Activated CD4-positive, alpha-beta T cell treated with anti-CD3 and anti-CD28 coated beads, Interleukin-2, amount 50 U/mL, for 1 hour (primary cell): Measurements from ENCODE around the gene FSTL4.
"Not testable (repeated sequence)": the region's sequence is repeated elsewhere in the genome, so short reads cannot be mapped to it uniquely, and the experiment has no call there.

Experiments
- DNase-seq: peaks from one replicate; pipeline ENCODE4 v3.0.0-alpha.2; 2020

FSTL4 gene

DNA sequence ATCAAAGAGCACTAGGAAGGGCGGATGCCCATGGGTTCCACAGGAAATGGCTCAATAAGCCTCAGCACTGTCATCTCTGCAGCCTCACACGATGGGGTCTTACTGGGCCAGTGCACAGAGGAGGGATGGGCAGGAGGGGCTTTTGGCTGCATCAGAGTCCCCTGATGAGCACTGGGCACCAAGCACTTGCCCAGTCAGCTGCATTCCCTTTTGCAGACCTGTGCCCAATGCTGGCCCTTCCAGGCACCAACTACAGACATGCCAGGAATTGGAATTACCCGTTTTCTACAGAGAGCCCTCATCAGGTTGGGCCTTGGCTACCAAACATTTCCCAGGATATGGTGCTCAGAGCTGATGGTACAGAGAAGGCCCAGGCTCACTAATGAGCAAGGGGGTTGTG lies 378.1 kb downstream of the FSTL4 start:
- DNase-seq = no peak

DNA sequence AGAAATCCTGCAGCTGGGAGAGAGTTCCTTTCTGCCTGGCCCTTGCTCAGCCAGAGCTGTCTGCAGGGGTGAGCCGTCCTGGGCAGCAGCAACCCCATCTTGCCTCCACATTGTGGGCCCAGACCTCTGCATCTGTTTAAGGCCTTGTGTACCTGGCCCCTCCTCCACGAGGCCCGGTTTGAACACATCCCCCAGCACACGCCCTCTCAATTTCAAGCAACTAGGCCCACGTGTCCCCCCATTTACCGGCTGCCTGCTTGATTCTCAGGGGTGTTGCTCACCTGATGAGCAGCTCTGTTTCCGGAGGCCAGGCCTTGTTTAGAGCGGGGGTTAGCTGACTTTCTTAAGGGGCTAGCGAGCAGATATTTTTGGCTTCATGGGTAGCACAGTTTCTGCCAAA lies 378.7 kb downstream of the FSTL4 start:
- no peak for DNase-seq

DNA sequence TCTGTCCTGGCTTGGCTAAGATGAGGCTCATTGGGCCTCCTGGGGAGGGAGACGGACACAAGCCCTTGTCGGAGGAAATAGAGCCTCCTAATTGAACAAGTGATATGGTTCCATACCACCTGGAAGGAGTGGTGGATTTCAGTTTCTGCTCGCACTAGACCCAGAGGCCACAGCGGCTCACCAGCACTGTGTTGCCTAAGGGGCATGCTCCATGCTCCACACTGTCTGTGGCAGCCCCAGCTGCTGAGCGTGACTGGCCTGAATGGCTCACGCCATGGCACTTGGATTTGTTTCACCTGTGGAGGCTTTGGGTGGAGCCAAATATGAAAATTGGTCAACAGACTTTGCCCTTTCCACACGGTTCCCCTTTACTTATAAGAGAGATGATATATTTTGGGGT lies 379.4 kb downstream of the FSTL4 start:
- DNase-seq = no peak

DNA sequence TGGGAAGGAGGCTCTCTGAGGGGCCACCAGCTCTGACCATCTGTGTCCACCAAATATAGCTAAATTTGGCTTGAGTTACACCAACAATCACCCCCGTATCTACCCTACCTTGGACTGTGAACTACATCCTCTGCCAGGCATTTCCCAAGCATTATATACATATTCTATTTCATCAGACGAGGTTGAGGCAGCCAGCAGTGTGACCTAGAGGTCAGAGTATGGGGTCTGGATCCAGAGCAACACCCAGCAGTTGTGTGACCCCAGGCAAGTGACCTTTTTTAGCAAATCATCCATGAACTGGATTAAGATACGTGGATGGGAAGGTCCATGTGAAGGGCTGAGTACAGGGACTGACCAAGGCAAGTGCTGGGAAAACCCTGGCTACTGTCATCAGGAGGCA lies 379.9 kb downstream of the FSTL4 start:
- DNase-seq = no peak

DNA sequence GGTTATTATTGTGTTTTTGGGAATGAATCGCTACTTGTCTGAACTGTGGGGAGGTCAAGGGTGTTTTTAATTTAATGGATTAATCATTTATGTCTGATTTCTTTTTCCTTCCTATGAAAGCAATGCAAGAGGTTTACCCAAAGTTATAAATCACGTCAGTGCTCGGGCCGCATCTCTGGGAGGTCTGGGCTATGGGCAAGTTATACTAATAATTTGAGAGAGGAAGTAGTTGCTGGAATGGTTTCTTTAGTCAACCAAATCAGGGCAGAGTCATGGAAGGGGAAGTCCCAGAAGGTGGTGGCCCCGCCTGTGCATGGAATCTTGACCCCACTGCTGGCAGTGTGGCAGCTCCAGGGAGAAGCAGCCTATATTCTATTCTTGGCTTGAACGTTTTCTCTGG lies 380.3 kb downstream of the FSTL4 start:
- no peak for DNase-seq

DNA sequence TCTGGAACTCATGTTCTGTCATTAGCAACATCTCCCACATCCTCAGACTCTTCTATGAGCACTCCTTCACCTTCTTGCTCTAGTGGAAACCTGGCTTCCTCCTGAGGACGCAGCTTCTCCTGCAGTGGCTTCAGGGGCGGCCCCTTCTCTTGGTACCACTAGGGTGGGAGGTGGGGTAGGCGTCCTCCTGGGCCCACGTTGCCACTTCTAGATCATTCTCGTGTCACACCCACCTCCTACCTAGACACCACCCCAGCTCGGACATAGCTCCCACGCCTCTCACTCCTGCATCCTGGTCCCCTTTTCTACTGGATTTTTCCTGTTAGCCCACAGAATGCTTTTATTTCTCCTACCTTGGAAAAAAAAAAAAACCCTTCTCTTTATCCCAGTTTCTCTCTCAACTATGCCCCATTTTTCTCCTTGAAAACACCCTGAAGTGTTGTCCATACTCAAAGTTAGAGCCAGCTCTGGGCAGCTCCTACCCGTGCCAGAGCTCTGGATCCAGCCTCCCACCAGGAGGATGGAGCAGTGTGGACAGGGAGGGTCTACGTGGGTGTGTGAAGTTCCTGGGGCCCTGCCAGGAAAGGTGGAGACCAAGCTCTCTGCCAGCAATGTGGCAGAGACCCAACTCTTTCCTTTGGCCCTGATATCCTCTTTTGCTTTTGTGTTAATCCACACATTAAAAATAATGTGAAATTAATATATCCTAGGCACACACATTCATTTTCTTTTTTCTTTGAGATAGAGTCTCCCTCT lies 381.3 kb downstream of the FSTL4 start:
- DNase-seq = no peak

DNA sequence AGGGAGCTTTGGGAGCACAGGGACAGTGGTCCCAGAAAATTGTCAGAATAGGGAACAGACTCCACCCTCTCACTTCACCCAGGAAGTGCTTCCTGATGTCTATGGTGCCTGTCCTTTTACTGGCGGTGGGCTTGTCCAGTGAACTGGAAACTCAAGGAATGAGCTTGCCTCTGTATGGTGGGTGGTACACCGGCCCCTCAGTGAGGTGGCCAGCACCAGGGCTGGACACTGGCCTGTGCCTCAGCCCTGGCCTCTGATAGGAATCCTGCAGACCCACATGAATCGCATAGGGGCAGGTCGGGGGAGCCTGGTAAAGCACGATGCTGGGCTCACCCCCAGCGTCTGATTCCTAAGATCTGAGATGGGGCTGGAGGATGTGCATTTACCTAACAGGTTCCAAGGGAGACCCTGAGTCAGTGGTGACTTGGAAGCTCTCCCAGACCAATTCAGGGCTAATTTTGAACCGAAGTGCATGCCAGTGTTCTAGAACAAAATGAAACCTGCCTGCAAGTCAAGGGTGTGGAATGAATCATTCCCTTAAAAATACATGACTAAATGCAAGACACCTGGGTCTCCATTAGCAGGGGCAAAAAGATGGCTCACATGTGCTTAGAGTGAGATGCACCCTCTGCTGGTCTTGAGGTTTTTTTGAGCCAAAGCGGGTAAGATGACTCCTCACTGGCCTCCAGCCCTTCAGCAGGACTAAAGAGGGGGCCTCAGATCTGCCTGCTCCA lies 382.2 kb downstream of the FSTL4 start:
- no peak for DNase-seq

DNA sequence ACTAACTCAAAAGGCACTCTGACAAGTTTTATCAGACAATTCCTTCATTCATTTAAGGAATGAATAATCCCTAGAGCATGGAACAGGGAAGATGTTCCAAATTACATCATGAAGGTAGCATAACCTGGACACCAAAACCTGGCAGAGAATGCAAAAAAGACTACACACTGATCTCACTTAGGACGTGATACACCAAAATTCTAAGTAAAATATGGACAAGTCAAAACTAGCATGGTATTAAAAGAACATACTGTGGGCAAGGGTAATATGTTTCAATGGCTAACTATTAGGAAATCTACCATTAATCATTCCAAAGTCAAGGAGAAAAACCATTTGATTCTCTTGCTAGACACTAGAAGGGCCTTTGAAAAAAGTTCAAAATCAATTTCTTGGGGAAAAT lies 384.0 kb downstream of the FSTL4 start:
- no peak for DNase-seq

DNA sequence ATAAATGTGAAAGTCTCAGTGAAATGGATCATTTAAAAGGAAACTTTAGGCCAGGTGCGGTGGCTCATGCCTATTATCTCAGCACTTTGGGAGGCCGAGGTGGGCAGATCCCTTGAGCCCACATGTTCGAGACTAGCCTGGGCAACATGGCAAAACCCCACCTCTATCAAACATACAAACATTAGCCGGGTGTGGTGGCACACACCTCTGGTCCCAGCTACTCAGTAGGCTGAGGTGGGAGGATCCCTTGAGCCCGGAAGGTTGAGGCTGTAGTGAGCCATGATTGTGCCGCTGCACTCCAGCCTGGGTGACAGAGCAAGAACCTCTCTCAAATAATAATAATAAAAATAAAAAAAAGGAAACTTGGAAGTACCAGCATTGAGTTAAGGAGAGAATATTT lies 384.4 kb downstream of the FSTL4 start:
- DNase-seq = no peak

DNA sequence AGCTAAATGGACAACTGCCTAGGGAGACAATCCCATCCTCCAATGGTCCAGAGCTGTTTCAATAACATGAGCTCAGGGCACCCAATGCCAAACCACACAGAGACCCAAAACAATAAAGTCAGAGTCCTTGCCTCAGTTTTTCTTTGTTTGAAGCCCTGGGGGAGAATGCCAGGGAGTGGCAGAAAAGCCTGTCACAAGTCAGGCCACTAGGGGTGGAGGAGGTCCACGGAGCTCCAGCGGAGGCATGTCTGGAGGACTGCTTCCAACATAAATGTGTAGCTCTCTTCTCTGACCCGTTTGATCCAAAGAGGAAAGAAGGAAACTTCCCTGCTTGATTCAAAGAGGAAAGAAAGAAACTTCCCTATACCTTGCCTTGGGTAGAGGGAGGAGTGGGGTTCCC lies 385.3 kb downstream of the FSTL4 start:
- DNase-seq = no peak

DNA sequence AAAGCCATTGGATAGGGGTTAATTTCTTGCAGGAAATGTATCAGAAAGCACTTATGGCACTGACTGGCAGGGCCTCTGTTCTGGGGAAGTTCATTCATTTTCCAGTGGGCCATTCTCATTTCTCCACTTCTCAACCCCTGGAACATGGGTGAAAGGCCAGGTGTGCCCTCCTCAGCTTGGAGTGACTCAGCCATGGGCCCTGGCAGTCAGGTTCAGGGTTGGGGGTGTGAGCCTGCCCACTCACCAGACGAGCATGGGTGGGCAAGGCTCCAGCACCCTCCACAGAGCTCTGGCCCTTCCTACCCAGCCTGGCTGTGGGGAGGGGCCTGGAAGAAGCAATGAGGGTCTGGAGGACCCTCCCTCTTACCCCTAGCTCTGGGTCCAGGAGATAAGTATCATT lies 386.2 kb downstream of the FSTL4 start:
- no peak for DNase-seq

DNA sequence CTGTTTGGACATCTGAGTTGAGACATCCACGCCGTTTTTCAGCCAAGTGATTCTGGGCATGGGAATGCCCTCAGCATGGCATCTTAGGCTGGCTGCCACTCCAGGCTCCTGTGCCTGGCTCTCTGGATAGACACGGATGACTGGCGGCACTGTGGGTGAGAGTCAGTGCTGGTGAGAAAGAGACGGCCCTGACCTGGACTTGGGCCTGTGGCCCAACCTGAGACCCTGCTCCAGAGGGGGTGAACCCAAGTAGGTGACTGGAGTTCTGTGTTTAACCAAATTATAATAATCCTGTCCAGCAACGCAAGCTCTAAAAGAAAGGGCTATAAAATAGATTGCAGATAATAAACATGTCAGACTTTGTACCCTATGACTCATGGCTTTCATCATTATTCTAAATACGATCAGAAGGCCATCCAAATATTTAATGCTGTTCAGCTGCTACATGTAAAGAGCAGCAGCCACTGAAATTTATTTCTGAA lies 386.6 kb downstream of the FSTL4 start:
- no peak for DNase-seq

DNA sequence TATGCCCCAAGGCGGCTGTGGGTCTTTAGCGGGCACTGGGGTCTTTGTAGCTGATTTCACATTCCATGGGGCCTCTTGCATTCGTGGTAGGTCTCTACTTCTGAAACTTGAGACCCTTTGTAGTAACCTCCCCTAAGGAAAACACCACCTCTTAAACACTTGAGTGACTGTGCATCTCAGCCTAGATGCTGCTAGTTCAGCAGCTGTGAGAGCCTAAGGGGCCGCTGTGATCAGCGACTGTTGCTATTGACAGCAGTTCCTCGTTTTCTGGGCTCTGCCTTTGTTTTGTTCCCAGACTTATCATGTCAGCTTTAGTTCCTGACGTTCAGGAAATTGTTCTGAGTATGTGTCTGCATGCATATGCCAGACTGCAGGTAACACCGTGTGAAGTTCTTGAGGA lies 389.4 kb downstream of the FSTL4 start:
- no peak for DNase-seq

DNA sequence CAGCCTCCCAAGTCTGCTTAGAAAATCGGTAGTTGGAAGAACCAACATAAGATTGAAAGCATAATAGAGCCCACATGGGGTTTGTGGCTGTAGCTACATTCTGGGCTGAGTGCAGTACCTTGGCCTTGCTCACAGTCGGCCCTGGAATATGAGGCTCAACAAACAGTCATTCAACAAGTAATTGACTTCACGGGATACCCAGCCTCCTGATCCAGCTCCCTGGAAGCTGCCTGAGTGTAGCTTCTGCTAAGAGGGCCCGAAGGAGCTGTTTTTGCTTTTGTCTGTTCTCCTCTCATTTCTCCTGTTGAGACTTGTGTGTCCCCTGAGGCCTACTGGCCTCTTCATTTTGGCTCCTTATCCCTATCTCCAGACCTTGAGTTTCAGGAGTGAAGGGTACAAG lies 389.8 kb downstream of the FSTL4 start:
- DNase-seq = no peak

DNA sequence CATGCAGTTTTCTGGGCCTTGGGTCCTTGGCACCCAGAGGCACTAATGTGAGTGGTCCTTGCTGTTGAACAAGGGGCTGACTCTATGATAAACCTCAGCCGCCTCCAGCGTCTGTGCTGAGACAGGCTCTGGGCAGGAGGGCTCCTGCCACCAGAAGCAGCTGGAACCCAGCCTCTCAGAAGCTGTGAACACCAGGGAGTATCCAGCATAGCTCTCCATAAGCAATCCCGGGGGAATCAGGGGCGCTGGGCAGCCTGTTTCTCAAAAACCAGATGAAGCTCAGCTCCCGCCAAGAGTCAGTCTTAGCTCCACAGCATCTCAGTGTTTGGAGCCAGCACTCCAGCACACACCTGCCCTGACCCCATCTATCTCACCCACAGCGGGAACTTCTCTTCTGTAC lies 390.3 kb downstream of the FSTL4 start:
- DNase-seq = no peak

DNA sequence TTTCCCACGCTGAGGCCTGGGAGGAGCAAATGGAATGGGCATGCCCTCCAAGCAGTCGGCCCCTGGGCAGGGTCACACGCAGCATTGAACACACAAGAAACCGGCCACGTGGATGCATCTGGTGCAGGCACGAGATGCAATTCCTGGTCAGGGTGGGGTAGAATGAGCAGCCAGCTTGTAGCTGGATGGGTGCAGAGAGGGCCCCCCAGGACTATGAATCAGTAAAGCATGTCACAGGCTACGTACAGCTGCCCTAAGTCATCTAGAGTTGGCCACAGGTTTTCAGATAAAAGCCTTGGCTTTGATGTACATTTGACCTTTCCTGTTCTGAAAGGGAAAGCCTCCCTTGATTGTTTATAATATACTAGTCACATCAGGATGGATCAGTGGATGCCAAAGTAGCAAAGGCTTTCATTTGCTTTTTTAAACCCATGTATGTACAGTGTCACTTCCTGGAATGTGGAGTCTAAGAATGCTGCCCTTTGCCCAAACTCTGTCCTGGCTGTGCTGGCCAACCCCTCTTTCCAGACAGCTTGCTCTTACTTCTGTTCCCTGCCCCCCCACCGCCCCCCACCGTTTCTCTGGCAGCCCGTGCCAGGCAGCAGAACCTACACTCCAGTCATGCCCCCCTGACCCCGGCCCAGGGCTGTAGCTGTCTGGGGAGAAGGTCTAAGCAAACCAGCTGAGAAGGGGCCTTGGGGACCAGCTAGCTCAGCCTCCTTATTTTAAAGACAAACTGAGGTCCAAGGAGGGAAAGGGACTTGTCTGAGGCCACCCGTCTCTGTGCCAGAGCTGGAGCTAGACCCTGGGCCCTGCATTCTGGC lies 391.3 kb downstream of the FSTL4 start:
- DNase-seq = no peak

DNA sequence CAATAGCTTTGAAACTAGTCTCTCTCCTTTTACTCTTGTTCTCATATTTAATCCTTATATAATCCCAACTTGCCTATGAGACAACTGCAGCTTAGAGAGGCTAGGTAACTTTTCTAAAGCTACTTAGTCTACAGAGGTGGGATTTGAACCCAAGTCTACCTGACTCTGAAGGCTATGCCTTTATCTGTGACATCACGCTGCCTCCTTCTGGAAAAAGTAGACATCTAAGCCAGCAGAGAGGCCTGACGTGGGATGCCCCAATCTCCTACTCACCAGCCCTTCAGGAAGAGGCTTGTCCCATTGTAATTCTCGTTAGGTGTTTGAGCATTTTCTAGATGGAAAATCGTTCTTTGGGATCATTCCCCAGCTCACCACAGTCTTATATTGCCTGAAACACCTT lies 393.0 kb downstream of the FSTL4 start:
- DNase-seq = no peak

DNA sequence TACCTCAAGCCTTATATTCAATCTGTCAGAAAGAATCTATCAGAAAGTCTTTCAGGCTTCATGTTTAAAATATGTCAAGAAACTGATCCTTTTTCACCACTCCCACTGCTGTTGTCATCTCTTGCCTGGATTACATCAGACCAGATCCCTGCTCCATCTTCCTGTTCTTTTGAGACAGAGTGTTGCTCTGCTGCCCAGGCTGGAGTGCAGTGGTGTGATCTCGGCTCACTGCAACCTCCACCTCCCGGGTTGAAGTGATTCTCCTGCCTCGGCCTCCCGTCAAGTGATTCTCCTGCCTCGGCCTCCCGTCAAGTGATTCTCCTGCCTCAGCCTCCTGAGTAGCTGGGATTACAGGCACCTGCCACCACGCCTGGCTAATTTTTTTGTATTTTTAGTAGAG lies 396.2 kb downstream of the FSTL4 start:
- DNase-seq = not testable (repeated sequence)

DNA sequence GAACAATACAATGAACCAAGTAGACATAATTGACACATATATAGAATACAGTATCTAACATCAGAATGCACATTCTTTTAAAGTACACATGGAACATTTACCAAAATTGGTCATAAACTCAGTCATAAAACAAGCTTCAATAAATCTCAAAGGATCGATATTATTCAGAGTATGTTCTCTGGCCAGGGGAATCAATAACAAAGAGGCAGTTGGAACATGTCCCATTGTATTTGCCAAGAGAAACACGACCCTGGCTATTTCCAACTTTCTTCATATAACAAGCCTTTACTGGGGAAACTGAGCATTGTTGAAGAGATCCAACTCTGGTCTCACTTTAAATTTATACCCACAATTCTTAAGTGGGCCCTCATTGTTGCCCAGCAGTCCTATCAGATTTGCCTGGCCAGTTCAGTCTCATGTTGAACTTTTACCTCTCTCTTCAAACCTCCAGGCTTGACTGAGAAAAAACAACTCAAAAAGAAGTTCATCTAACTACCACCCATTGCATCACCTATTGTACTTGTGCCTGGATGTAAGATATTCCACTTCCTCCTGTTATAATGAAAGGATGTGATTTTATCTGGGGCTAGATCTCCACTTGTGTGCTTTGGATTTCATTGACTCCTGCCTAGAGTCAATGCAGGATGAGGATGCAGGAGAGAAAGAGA lies 398.1 kb downstream of the FSTL4 start:
- DNase-seq = no peak

DNA sequence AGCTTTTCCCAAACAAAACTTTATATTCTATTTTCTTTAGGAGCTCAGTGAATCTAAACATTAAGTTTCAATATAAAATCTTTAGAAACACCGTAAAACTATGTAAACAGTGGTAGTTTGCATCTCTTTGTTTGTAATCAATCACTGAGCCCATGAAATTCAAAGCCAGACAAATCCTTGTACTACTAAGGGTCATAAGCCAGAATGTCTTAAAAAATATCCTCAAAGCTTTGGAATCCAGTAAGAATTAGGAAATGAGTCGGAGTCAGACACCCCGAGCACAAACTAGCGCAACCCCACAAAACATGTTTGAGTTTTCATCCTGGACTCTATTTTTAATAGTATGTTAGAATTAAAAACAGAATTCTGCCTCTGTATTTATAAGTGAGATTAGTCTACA lies 406.7 kb downstream of the FSTL4 start:
- DNase-seq = no peak

DNA sequence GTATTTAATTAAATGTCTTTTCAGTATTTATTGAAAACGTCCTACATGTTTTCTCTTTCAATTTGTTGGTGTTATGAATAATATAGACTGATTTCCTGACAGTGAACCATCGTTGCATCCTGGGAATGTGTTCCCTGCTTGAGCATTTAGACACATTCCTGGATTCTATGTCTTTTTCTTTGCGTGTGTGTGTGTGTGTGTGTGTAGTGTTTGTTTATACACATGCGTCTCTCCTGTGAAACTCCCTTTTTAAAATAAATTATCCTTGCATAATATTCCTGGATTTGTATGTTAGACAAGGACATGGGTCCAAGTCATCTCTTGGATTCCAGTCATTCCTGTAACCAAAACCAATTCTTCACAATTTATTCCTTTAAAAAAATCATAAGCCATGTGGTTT lies 407.1 kb downstream of the FSTL4 start:
- DNase-seq = no peak

DNA sequence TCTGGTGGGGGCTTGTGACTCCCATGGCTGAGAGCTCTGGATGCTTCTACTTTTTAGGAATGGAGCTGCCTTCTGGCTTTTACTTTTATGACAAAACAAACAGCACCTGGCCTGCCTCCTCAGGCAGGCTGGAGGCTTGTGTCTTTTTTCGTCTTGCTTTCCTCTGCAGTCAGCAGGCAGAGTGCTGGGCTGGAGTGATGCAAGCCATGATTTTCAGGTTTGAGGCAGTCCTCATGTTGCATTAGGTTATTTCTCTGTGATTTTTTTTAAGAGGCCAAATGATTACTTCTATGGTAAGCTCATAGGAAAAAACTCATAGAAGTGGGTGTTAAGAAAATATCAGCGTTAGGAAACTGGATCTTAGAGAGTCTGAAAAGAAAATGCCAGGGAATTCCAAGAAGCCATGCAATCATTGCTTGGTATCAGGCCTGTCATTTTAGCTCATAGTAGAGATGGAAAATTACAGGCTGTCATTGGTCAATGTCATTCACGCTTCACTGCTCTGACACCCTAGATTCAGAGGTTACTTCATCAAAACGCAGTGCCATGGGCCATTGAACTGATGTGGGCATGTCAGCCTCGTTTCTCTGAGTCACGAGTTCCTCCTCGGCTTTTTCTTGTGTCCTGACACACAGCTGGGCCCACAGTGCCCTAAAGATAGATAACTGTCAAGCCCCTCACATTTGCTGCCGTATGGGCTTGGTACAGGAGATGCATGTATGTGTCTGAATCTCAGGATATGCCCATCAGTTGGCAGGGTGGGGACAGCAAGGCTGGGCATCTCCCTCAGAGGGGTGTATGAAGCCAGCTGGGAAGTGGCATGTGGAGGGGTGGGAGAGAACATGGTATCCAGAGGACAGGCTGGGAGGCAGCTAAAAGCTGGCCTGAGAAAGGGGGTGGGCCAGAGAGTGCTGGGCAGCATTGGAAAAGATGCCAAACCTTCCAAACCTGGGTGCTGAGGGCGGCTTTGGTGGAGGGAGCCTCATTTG lies 408.7 kb downstream of the FSTL4 start:
- no peak for DNase-seq
